HFFc6 (cell line): ENCODE data around the gene HEPN1. TPM values are rescaled to one million over a fixed set of nuclear protein-coding genes. Genes with fewer than 3 reads are reported as not detected.

Experiments used
- DNase-seq: peaks from one replicate; pipeline ENCODE4 v3.0.0-alpha.2; 2018
- H3K27ac Mint-ChIP-seq: 2 replicates; pipeline ENCODE4 v1.8.0; 2020; ENCODE audit warnings: mild to moderate bottlenecking, mixed read lengths
- H3K27me3 Mint-ChIP-seq: 2 replicates; pipeline ENCODE4 v1.8.0; 2021; ENCODE audit warnings: mild to moderate bottlenecking, moderate library complexity, mixed read lengths; ENCODE audit not compliant: insufficient read depth
- H3K36me3 Mint-ChIP-seq: 2 replicates; pipeline ENCODE4 v1.8.0; 2021; ENCODE audit warnings: low read depth, mixed read lengths
- H3K4me1 Mint-ChIP-seq: 2 replicates; pipeline ENCODE4 v1.8.0; 2020; ENCODE audit warnings: low read depth, mixed read lengths
- H3K4me3 Mint-ChIP-seq: 2 replicates; pipeline ENCODE4 v1.8.0; 2020; ENCODE audit warnings: mild to moderate bottlenecking, moderate library complexity, mixed read lengths
- H3K9me3 Mint-ChIP-seq: 2 replicates; pipeline ENCODE4 v1.8.0; 2020; ENCODE audit warnings: mild to moderate bottlenecking, mixed read lengths
- CTCF ChIP-seq: fragments of 200-600 bp; sonication (generic); IDR thresholded peaks from 2 replicates; pipeline ENCODE4 v1.5.0; 2021; ENCODE audit warnings: antibody characterized with exemption, mild to moderate bottlenecking
- total RNA-seq, 6 experiments: library from RNA; stranded (reverse); fragmentation: NEBNext Ultra II Directional; extraction: Animal tissue kit (Norgen Biotek cat#: 25700); gene quantifications; 2 replicates in 1 of 6; 3 replicates in 5 of 6; pipeline ENCODE4 v1.2.3, GENCODE V29; 2021

Gene HEPN1
- total RNA-seq, 6 experiments from 2014 or later: not detected

GRCh38 chr11:124941703-124942102 lies 22.7 kb downstream of the HEPN1 start:
- peaks cover 24% of the 10 kb centered on the region for H3K4me1 Mint-ChIP-seq
- no peak for DNase-seq
- no peak overlapping the region for H3K27ac Mint-ChIP-seq
- no peaks in the 10 kb centered on the region for H3K27me3 Mint-ChIP-seq
- TF ChIP-seq CTCF: no peak
- H3K4me3 Mint-ChIP-seq: no peak overlapping the region
- no peaks in the 10 kb centered on the region for H3K36me3 Mint-ChIP-seq
- H3K9me3 Mint-ChIP-seq: no peaks in the 10 kb centered on the region

- no peaks in the 10 kb centered on the region for H3K36me3 Mint-ChIP-seq
- no peak overlapping the region for H3K27ac Mint-ChIP-seq
- TF ChIP-seq CTCF: no peak
- no peak overlapping the region for H3K4me3 Mint-ChIP-seq
- H3K9me3 Mint-ChIP-seq: no peaks in the 10 kb centered on the region
- DNase-seq: no peak
- H3K4me1 Mint-ChIP-seq: peaks cover 30% of the 10 kb centered on the region
- H3K27me3 Mint-ChIP-seq: no peaks in the 10 kb centered on the region; the same call in 1 of the 2 replicates
Measured at GRCh38 chr11:124942466-124943253, 23.6 kb downstream of the HEPN1 start.

GRCh38 chr11:124943254-124943616 lies 24.2 kb downstream of the HEPN1 start:
- Mint-ChIP-seq H3K36me3 (peaks cover 2% of the 10 kb centered on the region), H3K9me3 (peaks cover under 1% of the 10 kb centered on the region; the same call in 1 of the 2 replicates), H3K27me3 (no peaks in the 10 kb centered on the region; the same call in 1 of the 2 replicates), H3K27ac (no peak overlapping the region), H3K4me3 (no peak overlapping the region), H3K4me1 (peaks cover 25% of the 10 kb centered on the region)
- no peak for DNase-seq
- TF ChIP-seq CTCF: no peak

GRCh38 chr11:124943741-124944140 lies 24.7 kb downstream of the HEPN1 start:
- TF ChIP-seq CTCF: no peak
- Mint-ChIP-seq H3K27ac (no peak overlapping the region; the same call in 1 of the 2 replicates), H3K9me3 (peaks cover 5% of the 10 kb centered on the region; the same call in 1 of the 2 replicates), H3K27me3 (no peaks in the 10 kb centered on the region; the same call in 1 of the 2 replicates), H3K36me3 (peaks cover 7% of the 10 kb centered on the region), H3K4me1 (peaks cover 20% of the 10 kb centered on the region), H3K4me3 (no peak overlapping the region)
- no peak for DNase-seq

GRCh38 chr11:124944565-124944964 lies 25.5 kb downstream of the HEPN1 start:
- H3K27me3 Mint-ChIP-seq: no peaks in the 10 kb centered on the region; the same call in 1 of the 2 replicates
- peaks cover 6% of the 10 kb centered on the region; the same call in 1 of the 2 replicates for H3K9me3 Mint-ChIP-seq
- no peak overlapping the region for H3K4me3 Mint-ChIP-seq
- H3K36me3 Mint-ChIP-seq: peaks cover 8% of the 10 kb centered on the region
- peaks cover 14% of the 10 kb centered on the region for H3K4me1 Mint-ChIP-seq
- H3K27ac Mint-ChIP-seq: no peak overlapping the region
- no peak for DNase-seq
- TF ChIP-seq CTCF: no peak
